Esophagus squamous epithelium (tissue), 5 donors: Measurements from ENCODE around the gene TRIM15. TPM values are rescaled to one million over a fixed set of nuclear protein-coding genes. Genes with fewer than 3 reads are reported as not detected.
"Not testable (repeated sequence)": the region's sequence is repeated elsewhere in the genome, so short reads cannot be mapped to it uniquely, and the experiment has no call there.

Experiments used
- DNase-seq: peaks from one replicate; lab custom pipeline; 2025; lab: John Stamatoyannopoulos, UW
- H3K27ac ChIP-seq, 4 donors: fragments of 200-600 bp; sonication (generic); one replicate each; pipeline ENCODE4 v1.5.1; 2016 to 2019; ENCODE audit warnings: mild to moderate bottlenecking in 1 of 4
- H3K27me3 ChIP-seq, 4 donors: fragments of 200-600 bp; sonication (generic); 1 replicate in 3 of 4; 2 replicates in 1 of 4; pipeline versions ENCODE4 v1.5.1 to v1.6.0; 2017 to 2021; ENCODE audit warnings: antibody characterized with exemption in 1 of 4
- H3K36me3 ChIP-seq, 3 donors: fragments of 200-600 bp; sonication (generic); one replicate each; pipeline ENCODE4 v1.5.1; 2016 to 2019
- H3K4me1 ChIP-seq, 3 donors: fragments of 200-600 bp; sonication (generic); one replicate each; pipeline ENCODE4 v1.5.1; 2017 to 2019
- H3K4me3 ChIP-seq, 4 donors: fragments of 200-600 bp; sonication (generic); 1 replicate in 3 of 4; 2 replicates in 1 of 4; pipeline ENCODE4 v1.5.1; 2016 to 2019; ENCODE audit warnings: mild to moderate bottlenecking in 2 of 4, moderate library complexity in 1 of 4
- H3K9me3 ChIP-seq, 3 donors: fragments of 200-600 bp; sonication (generic); one replicate each; pipeline ENCODE4 v1.5.1; 2016 to 2019
- CTCF ChIP-seq, 6 experiments: fragments of 450-650 bp in 4 of 6; fragments of 200-600 bp in 2 of 6; sonication (generic) in 2 of 6; IDR thresholded peaks; one replicate each; pipeline ENCODE4 v1.5.1; 2016 to 2019; ENCODE audit warnings: antibody characterized with exemption in 6 of 6, mild to moderate bottlenecking in 4 of 6, moderate library complexity in 4 of 6
- POLR2A ChIP-seq, 4 donors: fragments of 450-650 bp; IDR thresholded peaks; one replicate each; pipeline ENCODE4 v1.6.1; 2017; ENCODE audit warnings: antibody characterized with exemption in 4 of 4, mild to moderate bottlenecking in 4 of 4, moderate library complexity in 3 of 4
- WGBS, 2 donors: methylation state at CpG; one replicate each; pipeline ENCODE4 v1.1.5; 2018; 5-methylcytosine and 5-hydroxymethylcytosine counted together
- intact Hi-C: fragments of 100-400 bp; cut with DNase I; formaldehyde crosslinking; loops from one replicate; pipeline ENCODE4 v1.15.0; 2022
- total RNA-seq, 4 donors: library from RNA; depleted of rRNA; stranded (reverse); fragments of >200 nt; gene quantifications; one replicate each; pipeline ENCODE4 v1.1.0, GENCODE V29; 2016
- donor health status: DM: yes; HTN: yes; CAD: no.

The TRIM15 gene
- not detected for total RNA-seq

- Histone ChIP-seq H3K27ac (no peak within 1 kb of the TSS), H3K27me3 (peaks cover 0 to 38% (median 0%) of the 10 kb centered on the region in 4 donors), H3K4me3 (no peak within 1 kb of the TSS), H3K9me3 (no peaks in the 10 kb centered on the region), H3K36me3 (no peaks in the 10 kb centered on the region), H3K4me1 (no peaks in the 10 kb centered on the region)
- intact Hi-C loops = no loop called here
- TF ChIP-seq POLR2A (IDR thresholded peaks at IDR 0.05) (no peak), CTCF (IDR thresholded peaks at IDR 0.05) (no peak)
- no peak for DNase-seq
- 63 to 70% methylated on average over 24 to 25 of the region's 31 CpGs for WGBS, 2 donors
Observed at GRCh38 chr6:30163090-30163917, at the start of gene TRIM15. TRIM15 (plus strand) TSS chr6:30163546; CDS start chr6:30163685, 139 bp downstream.

DNA sequence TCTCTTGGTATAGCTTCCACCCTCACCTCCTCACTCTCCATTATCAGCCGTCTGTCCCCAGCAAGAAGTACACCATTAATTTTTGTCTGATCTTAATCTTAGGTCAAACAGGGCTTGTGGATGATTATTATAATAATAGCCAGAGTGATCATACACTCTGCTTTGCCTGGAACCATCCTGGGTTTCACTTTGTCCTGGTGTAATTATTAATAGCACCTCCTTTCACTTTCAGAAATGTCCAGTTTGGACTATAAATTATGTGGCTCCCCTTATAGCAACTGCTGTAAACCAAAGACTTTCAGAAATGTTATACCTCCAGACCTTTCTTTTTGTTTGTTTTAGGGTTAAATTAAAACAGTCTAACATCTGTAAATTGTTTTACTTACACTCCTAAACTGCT, 49.5 kb upstream of the TRIM15 start:
- intact Hi-C loops = no loop called here
- Histone ChIP-seq H3K27me3 (peaks cover 0 to 81% (median 3%) of the 10 kb centered on the region in 4 donors), H3K4me3 (no peak overlapping the region), H3K27ac (no peak overlapping the region), H3K9me3 (no peaks in the 10 kb centered on the region), H3K4me1 (no peaks in the 10 kb centered on the region), H3K36me3 (no peaks in the 10 kb centered on the region)
- WGBS, 2 donors = 42 to 54% methylated on average over 1 of the region's 1 CpG
- no peak for DNase-seq
- no peak for TF ChIP-seq POLR2A (IDR thresholded peaks at IDR 0.05)
- no peak for TF ChIP-seq CTCF (IDR thresholded peaks at IDR 0.05)

GRCh38 chr6:30116724-30117123, 46.6 kb upstream of the TRIM15 start:
- Histone ChIP-seq H3K4me3 (no peak overlapping the region), H3K27ac (no peak overlapping the region), H3K9me3 (no peaks in the 10 kb centered on the region), H3K36me3 (no peaks in the 10 kb centered on the region), H3K27me3 (peaks cover 0 to 61% (median 0%) of the 10 kb centered on the region in 4 donors), H3K4me1 (no peaks in the 10 kb centered on the region)
- DNase-seq = no peak
- intact Hi-C loops = no loop called here
- 64 to 75% methylated on average over 5 to 6 of the region's 6 CpGs for WGBS, 2 donors
- TF ChIP-seq POLR2A (IDR thresholded peaks at IDR 0.05) (no peak), CTCF (IDR thresholded peaks at IDR 0.05) (no peak)

GRCh38 chr6:30118691-30119090, 44.7 kb upstream of the TRIM15 start:
- H3K36me3 ChIP-seq, H3K27ac ChIP-seq, H3K9me3 ChIP-seq, H3K4me1 ChIP-seq, intact Hi-C loops, H3K4me3 ChIP-seq, DNase-seq: not testable (repeated sequence)
- peaks cover 0 to 46% (median 0%) of the 10 kb centered on the region in 4 donors for H3K27me3 ChIP-seq
- 83 to 97% methylated on average over 3 to 5 of the region's 5 CpGs for WGBS, 2 donors

- no peaks in the 10 kb centered on the region for H3K36me3 ChIP-seq
- H3K9me3 ChIP-seq = no peaks in the 10 kb centered on the region
- WGBS, 2 donors = 68 to 75% methylated on average over 10 of the region's 10 CpGs
- H3K27ac ChIP-seq = no peak overlapping the region
- no peak for DNase-seq
- intact Hi-C loops = no loop called here
- no peak for TF ChIP-seq POLR2A (IDR thresholded peaks at IDR 0.05)
- no peak for TF ChIP-seq CTCF (IDR thresholded peaks at IDR 0.05)
- H3K4me1 ChIP-seq = peaks cover 0 to 4% (median 0%) of the 10 kb centered on the region in 3 donors
- H3K4me3 ChIP-seq = no peak overlapping the region
- peaks cover 0 to 34% (median 0%) of the 10 kb centered on the region in 4 donors for H3K27me3 ChIP-seq
Observed at GRCh38 chr6:30121446-30122366, 41.6 kb upstream of the TRIM15 start.
